PC-3 (cell line): Measurements from ENCODE around the gene DTNB. TPM values are rescaled to one million over a fixed set of nuclear protein-coding genes. Genes with fewer than 3 reads are reported as not detected.

Experiments used
- ATAC-seq: fragments of 200-7000 bp; cut with Tn5 transposase; 2 replicates; pipeline ENCODE4 v1.9.1; 2020; ENCODE audit warnings: mild to moderate bottlenecking, moderate library complexity
- BruUV-seq: library from RNA; stranded (reverse); fragments of 400-500 nt; replicated peaks from 2 replicates; lab custom pipeline; 2021; lab: Mats Ljungman, UMichigan
- CTCF ChIA-PET: fragments of 300-600 bp; sonication (Branson Sonifier 250); formaldehyde crosslinking; loops from one replicate; lab custom pipeline; 2022; ENCODE audit warnings: antibody characterized with exemption; lab: Charles Lee
- POLR2A ChIA-PET: fragments of 300-600 bp; sonication (Branson Sonifier 250); formaldehyde crosslinking; loops from one replicate; lab custom pipeline; 2022; ENCODE audit warnings: antibody characterized with exemption; ENCODE audit not compliant: unreplicated experiment; lab: Charles Lee
- DNase-seq: peaks from one replicate; pipeline ENCODE4 v3.0.0-alpha.2; 2015
- H2AFZ ChIP-seq: fragments of 300-600 bp; sonication (generic); 2 replicates; pipeline ENCODE4 v1.6.0; 2016; ENCODE audit warnings: antibody characterized with exemption, low read length
- H3F3A ChIP-seq: fragments of 300-600 bp; sonication (generic); one replicate; pipeline ENCODE4 v1.6.0; 2017; ENCODE audit warnings: antibody characterized with exemption, low read length, control low read depth, mild to moderate bottlenecking; ENCODE audit not compliant: unreplicated experiment
- H3K27ac ChIP-seq: fragments of 300-600 bp; sonication (generic); 2 replicates; pipeline ENCODE4 v1.5.1; 2016; ENCODE audit warnings: mild to moderate bottlenecking, low read length
- H3K27me3 ChIP-seq: fragments of 300-600 bp; sonication (generic); 2 replicates; pipeline ENCODE4 v1.6.1; 2016; ENCODE audit warnings: low read length, mixed read lengths
- H3K36me3 ChIP-seq: fragments of 300-600 bp; sonication (generic); 2 replicates; pipeline ENCODE4 v1.6.1; 2016; ENCODE audit warnings: low read depth, mixed run types, low read length, mixed read lengths
- H3K4me1 ChIP-seq: fragments of 300-600 bp; sonication (generic); 2 replicates; pipeline ENCODE4 v1.5.1; 2016; ENCODE audit warnings: low read length; ENCODE audit not compliant: insufficient read depth
- H3K4me2 ChIP-seq: fragments of 300-600 bp; sonication (generic); 2 replicates; pipeline ENCODE4 v1.6.0; 2016; ENCODE audit warnings: low read length
- H3K4me3 ChIP-seq: fragments of 300-600 bp; sonication (generic); 2 replicates; pipeline ENCODE4 v1.5.1; 2016; ENCODE audit warnings: mild to moderate bottlenecking, low read length, mixed read lengths
- H3K79me2 ChIP-seq: fragments of 300-600 bp; sonication (generic); 2 replicates; pipeline ENCODE4 v1.6.1; 2017; ENCODE audit warnings: low read length, mixed read lengths
- H3K9ac ChIP-seq: fragments of 300-600 bp; sonication (generic); 2 replicates; pipeline ENCODE4 v1.6.0; 2016; ENCODE audit warnings: mild to moderate bottlenecking, low read length
- H3K9me2 ChIP-seq: fragments of 300-600 bp; sonication (generic); replicated peaks from 2 replicates; pipeline ENCODE4 v1.6.1; 2016; ENCODE audit warnings: mixed run types, low read length, mixed read lengths
- H3K9me3 ChIP-seq: fragments of 300-600 bp; sonication (generic); 2 replicates; pipeline ENCODE4 v1.6.1; 2016; ENCODE audit warnings: low read length, mixed read lengths
- H4K20me1 ChIP-seq: fragments of 300-600 bp; sonication (generic); 2 replicates; pipeline ENCODE4 v1.6.1; 2016; ENCODE audit warnings: low read length, mixed read lengths
- CTCF ChIP-seq: fragments of 300-600 bp; sonication (generic); conservative IDR thresholded peaks from 2 replicates; pipeline ENCODE4 v1.5.1; 2017; ENCODE audit warnings: antibody characterized with exemption, low read depth, mild to moderate bottlenecking, low read length
- EZH2 ChIP-seq: fragments of 300-600 bp; sonication (generic); IDR thresholded peaks from one replicate; pipeline ENCODE4 v1.6.1; 2017; ENCODE audit warnings: antibody characterized with exemption, mild to moderate bottlenecking, low read length; ENCODE audit not compliant: unreplicated experiment
- EZH2phosphoT487 ChIP-seq: fragments of 300-600 bp; sonication (generic); IDR thresholded peaks from 2 replicates; pipeline ENCODE4 v1.6.1; 2018; ENCODE audit warnings: mild to moderate bottlenecking, antibody characterized with exemption, low read length, borderline replicate concordance
- intact Hi-C: fragments of 100-400 bp; cut with micrococcal nuclease; formaldehyde crosslinking; loops from 2 replicates; pipeline ENCODE4 v1.9.0; 2023
- total RNA-seq: library from RNA; depleted of rRNA; stranded (reverse); fragments of >200 nt; gene quantifications from 2 replicates; pipeline ENCODE4 v1.2.3, GENCODE V29; 2014

The DTNB gene
- total RNA-seq, 1 experiment from 2014 or later: 23.1 TPM

DNA sequence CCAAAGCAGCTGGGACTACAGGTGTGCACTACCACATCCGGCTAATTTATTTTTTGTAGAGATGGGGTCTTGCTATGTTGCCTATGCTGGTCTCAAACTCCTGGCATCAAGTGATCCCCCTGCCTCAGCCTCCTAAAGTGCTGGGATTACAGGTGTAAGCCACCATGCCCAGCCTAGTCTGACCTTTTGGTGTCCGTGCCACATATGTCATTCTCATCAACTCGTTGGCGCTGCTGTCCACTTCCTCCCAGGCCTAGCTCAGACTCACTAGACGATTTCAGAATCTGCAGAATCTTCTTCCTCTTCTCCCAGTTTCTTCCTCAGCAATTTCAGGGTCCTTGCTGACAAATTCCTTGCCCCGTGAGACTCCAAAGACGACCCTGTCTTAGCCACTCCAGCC is 291.9 kb downstream of the DTNB start:
- Histone ChIP-seq H3K4me3 (no peak overlapping the region), H3K9ac (no peak overlapping the region), H3K9me3 (no peaks in the 10 kb centered on the region), H3K4me1 (peaks cover 32% of the 10 kb centered on the region), H4K20me1 (no peaks in the 10 kb centered on the region), H3K27me3 (no peaks in the 10 kb centered on the region), H3K36me3 (no peaks in the 10 kb centered on the region), H2AFZ (no peak overlapping the region), H3K79me2 (no peaks in the 10 kb centered on the region), H3F3A (no peaks in the 10 kb centered on the region), H3K27ac (no peak overlapping the region), H3K4me2 (no peak overlapping the region), H3K9me2 (no peaks in the 10 kb centered on the region)
- intact Hi-C loops: no loop called here
- BruUV-seq: no TSS peak
- CTCF ChIA-PET: no interaction called here
- TF ChIP-seq EZH2phosphoT487: no peak
- no peak for TF ChIP-seq EZH2
- TF ChIP-seq CTCF: no peak
- no peak for DNase-seq
- no peak for ATAC-seq
- POLR2A ChIA-PET: no interaction called here

DNA sequence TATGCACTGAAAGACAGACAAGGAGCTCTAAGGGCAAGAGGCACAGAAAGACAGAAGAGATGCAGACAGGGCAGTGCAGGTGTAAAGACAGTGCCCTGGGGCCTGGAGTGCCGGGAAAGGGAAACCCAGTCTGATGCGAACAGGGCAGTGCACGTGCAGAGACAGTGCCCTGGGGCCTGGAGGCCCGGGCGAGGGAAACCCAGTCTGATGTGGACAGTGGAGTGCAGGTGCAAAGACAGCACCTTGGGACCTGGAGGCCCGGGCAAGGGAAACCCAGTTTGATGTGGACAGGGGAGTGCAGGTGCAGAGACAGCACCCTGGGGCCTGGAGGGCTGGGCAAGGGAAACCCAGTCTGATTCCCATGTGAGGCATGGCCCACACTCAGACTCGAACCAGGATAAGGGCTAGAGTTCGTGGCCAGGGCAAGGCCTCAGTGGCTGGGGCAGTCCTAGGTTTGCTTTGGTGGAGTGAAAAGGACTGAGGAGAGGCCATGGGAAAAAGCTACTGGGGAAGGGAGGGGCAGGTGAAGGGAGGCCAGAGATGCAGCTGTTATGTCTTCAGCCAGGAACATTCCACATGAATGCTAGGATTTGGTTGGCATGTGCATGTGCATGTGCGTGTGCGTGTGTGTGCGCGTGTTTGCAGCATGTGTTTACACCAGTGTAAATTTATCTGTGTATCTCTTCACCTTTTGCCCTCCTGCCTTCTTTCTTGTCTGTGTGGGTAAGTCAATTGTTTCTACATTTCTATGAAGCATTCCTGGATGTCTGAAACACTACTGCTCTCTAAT is 292.6 kb downstream of the DTNB start:
- H3K79me2 ChIP-seq: no peaks in the 10 kb centered on the region
- ChIA-PET CTCF (no interaction called here), POLR2A (no interaction called here)
- no peak for ATAC-seq
- intact Hi-C loops: no loop called here
- H3K9me3 ChIP-seq: no peaks in the 10 kb centered on the region
- no peak for DNase-seq
- H3K9ac ChIP-seq: no peak overlapping the region
- BruUV-seq: no TSS peak
- no peaks in the 10 kb centered on the region for H3F3A ChIP-seq
- TF ChIP-seq CTCF (no peak), EZH2 (no peak), EZH2phosphoT487 (no peak)
- no peaks in the 10 kb centered on the region for H3K9me2 ChIP-seq
- H3K4me2 ChIP-seq: no peak overlapping the region
- no peak overlapping the region for H3K4me3 ChIP-seq
- no peaks in the 10 kb centered on the region for H3K36me3 ChIP-seq
- peaks cover 35% of the 10 kb centered on the region for H3K4me1 ChIP-seq
- no peaks in the 10 kb centered on the region for H3K27me3 ChIP-seq
- no peaks in the 10 kb centered on the region for H4K20me1 ChIP-seq
- no peak overlapping the region for H2AFZ ChIP-seq
- no peak overlapping the region for H3K27ac ChIP-seq

GRCh38 chr2:25380023-25380422 is 293.4 kb downstream of the DTNB start:
- POLR2A ChIA-PET: no interaction called here
- Histone ChIP-seq H3K4me3 (no peak overlapping the region), H3K36me3 (no peaks in the 10 kb centered on the region)

More at GRCh38 chr2:25380023-25380422, 293.4 kb downstream of the DTNB start:
- ATAC-seq: no peak
- H3K9me3 ChIP-seq: no peaks in the 10 kb centered on the region
- no peaks in the 10 kb centered on the region for H3K79me2 ChIP-seq
- no peaks in the 10 kb centered on the region for H4K20me1 ChIP-seq
- no TSS peak for BruUV-seq
- 0 out of 2 replicates have a peak overlapping the region, but pooled peaks have one; percentile 82 for H3K27ac ChIP-seq
- no peak overlapping the region for H3K4me2 ChIP-seq
- TF ChIP-seq CTCF: no peak
- H3K9me2 ChIP-seq: no peaks in the 10 kb centered on the region
- no peak for DNase-seq
- H3F3A ChIP-seq: no peaks in the 10 kb centered on the region
- H3K4me1 ChIP-seq: peaks cover 35% of the 10 kb centered on the region
- CTCF ChIA-PET: no interaction called here
- H2AFZ ChIP-seq: no peak overlapping the region
- no peak overlapping the region for H3K9ac ChIP-seq
- no peaks in the 10 kb centered on the region for H3K27me3 ChIP-seq
- intact Hi-C loops: no loop called here
